Endothelial cell of umbilical vein (primary cell): ENCODE results near the gene NCKAP5. TPM values are rescaled to one million over a fixed set of nuclear protein-coding genes. Genes with fewer than 3 reads are reported as not detected.

Experiments used
- BruUV-seq: library from RNA; stranded (reverse); fragments of 400-500 nt; replicated peaks from 2 replicates; lab custom pipeline; 2021; lab: Mats Ljungman, UMichigan
- CTCF ChIA-PET: fragments of 300-600, 350-600 bp; sonication (Branson Sonifier 250); formaldehyde crosslinking; loops from one replicate; lab custom pipeline; 2021; ENCODE audit warnings: antibody characterized with exemption, inconsistent platforms; lab: Charles Lee
- POLR2A ChIA-PET: fragments of 300-600, 350-600 bp; sonication (Branson Sonifier 250); formaldehyde crosslinking; loops from one replicate; lab custom pipeline; 2021; ENCODE audit warnings: antibody characterized with exemption, inconsistent platforms; lab: Charles Lee
- DNase-seq: peaks from one replicate; pipeline ENCODE4 v3.0.0-alpha.2; 2011; ENCODE audit warnings: low read depth, low spot score
- FAIRE-seq: peaks from 2 replicates; lab custom pipeline; 2011; peaks lifted over from hg19 to GRCh38; lab: Jason Lieb, UNC
- H2AFZ ChIP-seq: 2 replicates; pipeline ENCODE4 v1.6.0; 2012; ENCODE audit warnings: low read depth, low read length, control low read depth, inconsistent platforms
- H3K27ac ChIP-seq: 2 replicates; pipeline ENCODE4 v1.5.1; 2011; ENCODE audit warnings: low read depth, mild to moderate bottlenecking, control low read depth, low read length, moderate library complexity; ENCODE audit not compliant: insufficient read depth
- H3K27me3 ChIP-seq, 2 experiments: 2 replicates each; pipeline versions ENCODE4 v1.6.0 to v1.6.1; 2011; ENCODE audit warnings: low read length in 2 of 2, mixed read lengths in 1 of 2; ENCODE audit not compliant: control insufficient read depth in 2 of 2, insufficient read depth in 2 of 2
- H3K36me3 ChIP-seq, 2 experiments: 2 replicates in 1 of 2; 3 replicates in 1 of 2; pipeline ENCODE4 v1.5.1; 2011; ENCODE audit warnings: low read length in 2 of 2, mild to moderate bottlenecking in 1 of 2, moderate library complexity in 1 of 2; ENCODE audit not compliant: control insufficient read depth in 2 of 2, insufficient read depth in 2 of 2; ENCODE audit errors: extremely low read depth in 1 of 2
- H3K4me1 ChIP-seq: 3 replicates; pipeline ENCODE4 v1.5.1; 2011; ENCODE audit warnings: mild to moderate bottlenecking, low read length; ENCODE audit not compliant: control insufficient read depth, insufficient read depth; ENCODE audit errors: extremely low read depth
- H3K4me2 ChIP-seq: 2 replicates; pipeline ENCODE4 v1.6.1; 2011; ENCODE audit warnings: low read length, control low read depth, mixed read lengths; ENCODE audit not compliant: insufficient read depth
- H3K4me3 ChIP-seq, 3 experiments: fragments of 200-600 bp in 1 of 3; sonication (generic), shearing (Covaris generic) in 1 of 3; replicated peaks in 1 of 3; 2 replicates each; pipeline ENCODE4 v1.5.1; 2011 to 2016; ENCODE audit warnings: control low read depth in 3 of 3, low read length in 3 of 3, mild to moderate bottlenecking in 2 of 3, inconsistent platforms in 1 of 3, low read depth in 1 of 3, moderate library complexity in 1 of 3; ENCODE audit not compliant: insufficient read depth in 1 of 3
- H3K79me2 ChIP-seq: 2 replicates; pipeline ENCODE4 v1.6.0; 2012; ENCODE audit warnings: low read length, inconsistent platforms; ENCODE audit not compliant: control insufficient read depth, insufficient read depth
- H3K9ac ChIP-seq: replicated peaks from 2 replicates; pipeline ENCODE3; 2011; ENCODE audit warnings: low read length, control low read depth; ENCODE audit not compliant: insufficient read depth; ENCODE audit errors: extremely low read depth
- H3K9me1 ChIP-seq: replicated peaks from 3 replicates; pipeline ENCODE4 v1.6.0; 2011; ENCODE audit warnings: mild to moderate bottlenecking, low read length; ENCODE audit not compliant: control insufficient read depth, insufficient read depth; ENCODE audit errors: extremely low read depth
- H3K9me3 ChIP-seq: replicated peaks from 2 replicates; pipeline ENCODE4 v1.5.1; 2012; ENCODE audit warnings: low read length, inconsistent platforms; ENCODE audit not compliant: control insufficient read depth, insufficient read depth
- H4K20me1 ChIP-seq: replicated peaks from 2 replicates; pipeline ENCODE3; 2011; ENCODE audit warnings: mild to moderate bottlenecking, low read length; ENCODE audit not compliant: control insufficient read depth, insufficient read depth; ENCODE audit errors: extremely low read depth
- CTCF ChIP-seq, 2 donors: IDR thresholded peaks; 1 replicate in 1 of 2; 2 replicates in 1 of 2; pipeline ENCODE4 v1.5.1; 2011; ENCODE audit warnings: low read length in 2 of 2, mild to moderate bottlenecking in 2 of 2, moderate library complexity in 2 of 2, control low read depth in 1 of 2, inconsistent platforms in 1 of 2, low read depth in 1 of 2; ENCODE audit not compliant: insufficient read depth in 1 of 2; ENCODE audit errors: extremely low read depth in 1 of 2
- EZH2 ChIP-seq: IDR thresholded peaks from 2 replicates; pipeline ENCODE4 v1.6.1; 2012; ENCODE audit warnings: borderline replicate concordance, low read depth, mild to moderate bottlenecking, moderate library complexity, low read length, inconsistent platforms; ENCODE audit not compliant: severe bottlenecking
- FOS ChIP-seq: IDR thresholded peaks from 2 replicates; pipeline ENCODE4 v1.6.1; 2011; ENCODE audit warnings: mild to moderate bottlenecking, low read length, moderate library complexity, borderline replicate concordance; ENCODE audit not compliant: insufficient read depth
- GATA2 ChIP-seq: IDR thresholded peaks from 2 replicates; pipeline ENCODE4 v1.7.0; 2011; ENCODE audit warnings: low read depth, mild to moderate bottlenecking, moderate library complexity, mixed read lengths, low read length; ENCODE audit not compliant: insufficient read length, insufficient read depth
- JUN ChIP-seq: IDR thresholded peaks from 2 replicates; pipeline ENCODE4 v1.6.1; 2011; ENCODE audit warnings: borderline replicate concordance, low read depth; ENCODE audit not compliant: insufficient read length, insufficient read depth
- MAX ChIP-seq: IDR thresholded peaks from 2 replicates; pipeline ENCODE4 v1.6.1; 2011; ENCODE audit not compliant: insufficient read depth, insufficient read length
- MYC ChIP-seq: IDR thresholded peaks from one replicate; pipeline ENCODE4 v1.6.1; 2011; ENCODE audit warnings: mild to moderate bottlenecking, low read depth, low read length
- POLR2A ChIP-seq: IDR thresholded peaks from 2 replicates; pipeline ENCODE4 v1.6.1; 2012; ENCODE audit warnings: low read depth, mild to moderate bottlenecking, control low read depth, low read length
- POLR2AphosphoS5 ChIP-seq: IDR thresholded peaks from 2 replicates; pipeline ENCODE4 v1.6.1; 2012; ENCODE audit warnings: low read depth, mild to moderate bottlenecking, control low read depth, low read length, moderate library complexity; ENCODE audit not compliant: insufficient read depth
- dilution Hi-C: fragments of 300-500 bp; cut with MboI; formaldehyde crosslinking; loops from one replicate; pipeline ENCODE4 v1.15.0; 2019; ENCODE audit warnings: low sequenced_read_pairs; ENCODE audit not compliant: extremely low pct_ligation_motif_present
- intact Hi-C: fragments of 100-400 bp; cut with micrococcal nuclease; formaldehyde crosslinking; loops from one replicate; pipeline ENCODE4 v1.10.0; 2022
- polyA plus RNA-seq, 4 experiments: library from polyadenylated mRNA; depleted of rRNA in 3 of 4; stranded (reverse) in 3 of 4; unstranded in 1 of 4; fragments of >200 nt; gene quantifications; 2 replicates each; pipeline versions ENCODE4 v1.2.1 to v1.2.3, GENCODE V29; 2011 to 2012; ENCODE audit warnings: missing spikeins in 1 of 4
- total RNA-seq: library from RNA; stranded (reverse); gene quantifications from 2 replicates; pipeline ENCODE4 v1.2.3, GENCODE V29; 2021

NCKAP5 gene
- total and polyA plus RNA-seq, 2 donors (not counting 3 experiments of a cell fraction or from before 2014, with no cell fraction given), result 0.47 to 3.3 TPM

- CTCF ChIA-PET, result interaction anchor here (0.7 kb wide), 1 partner anchor 10 kb away, joined by 3 read pairs; no protein-coding TSS in a partner anchor
- FAIRE-seq (no peak), DNase-seq (no peak)
- Histone ChIP-seq H3K9me3 (no peaks in the 10 kb centered on the region), H3K27me3 (no peaks in the 10 kb centered on the region), H3K27ac (no peak overlapping the region), H3K4me3 (no peak overlapping the region), H3K4me2 (no peak overlapping the region), H3K36me3 (no peaks in the 10 kb centered on the region), H3K79me2 (no peaks in the 10 kb centered on the region), H3K4me1 (peaks cover 5% of the 10 kb centered on the region), H3K9me1 (no peaks in the 10 kb centered on the region), H2AFZ (no peak overlapping the region), H3K9ac (no peak overlapping the region), H4K20me1 (no peaks in the 10 kb centered on the region)
- POLR2A ChIA-PET, result no interaction called here
- no peak for TF ChIP-seq MYC
- TF ChIP-seq EZH2, result no peak
- no peak for TF ChIP-seq POLR2A
- no peak for TF ChIP-seq GATA2
- no peak for TF ChIP-seq MAX
- no peak for TF ChIP-seq FOS
- no peak for TF ChIP-seq JUN
- no peak for TF ChIP-seq POLR2AphosphoS5
- no peak for TF ChIP-seq CTCF (IDR thresholded peaks at IDR 0.05; ENCODE audit: extremely low read depth in 1 of 2, insufficient read depth in 1 of 2, low read depth in 1 of 2, low read length in 2 of 2)
- dilution Hi-C loops, result no loop called here
- BruUV-seq, result no TSS peak
- intact Hi-C loops, result no loop called here
These were observed 2.3 kb upstream of the NCKAP5 start for GRCh38 chr2:133570542-133570941.
